Fibroblast of lung (primary cell): Measurements from ENCODE around the gene SLC13A1. TPM values are rescaled to one million over a fixed set of nuclear protein-coding genes. Genes with fewer than 3 reads are reported as not detected.

ENCODE experiments used
- DNase-seq, 2 donors: peaks; one replicate each; pipeline versions ENCODE4 v3.0.0 to v3.0.0-alpha.2; 2010; ENCODE audit warnings: low read depth in 2 of 2
- H2AFZ ChIP-seq: 2 replicates; pipeline ENCODE4 v1.5.1; 2012; ENCODE audit warnings: low read length, control low read depth, inconsistent platforms
- H3K27ac ChIP-seq: 2 replicates; pipeline ENCODE4 v1.5.1; 2011; ENCODE audit warnings: low read length, control low read depth; ENCODE audit not compliant: insufficient read depth
- H3K27me3 ChIP-seq: 2 replicates; pipeline ENCODE4 v1.5.1; 2011; ENCODE audit warnings: mild to moderate bottlenecking, low read length; ENCODE audit not compliant: control insufficient read depth, insufficient read depth
- H3K36me3 ChIP-seq: 2 replicates; pipeline ENCODE4 v1.5.1; 2011; ENCODE audit warnings: low read length; ENCODE audit not compliant: control insufficient read depth, insufficient read depth
- H3K4me1 ChIP-seq: 2 replicates; pipeline ENCODE4 v1.5.1; 2011; ENCODE audit warnings: low read length; ENCODE audit not compliant: control insufficient read depth, insufficient read depth; ENCODE audit errors: extremely low read depth
- H3K4me2 ChIP-seq: 2 replicates; pipeline ENCODE4 v1.5.1; 2011; ENCODE audit warnings: low read length, control low read depth; ENCODE audit not compliant: insufficient read depth; ENCODE audit errors: extremely low read depth
- H3K4me3 ChIP-seq, 4 experiments: fragments of 200-600 bp in 1 of 4; sonication (generic) in 1 of 4; replicated peaks in 1 of 4; 2 replicates each; pipeline ENCODE4 v1.5.1; 2011 to 2016; ENCODE audit warnings: low read length in 4 of 4, low read depth in 3 of 4, mild to moderate bottlenecking in 3 of 4, control low read depth in 2 of 4, inconsistent platforms in 1 of 4, mixed read lengths in 1 of 4; ENCODE audit not compliant: insufficient read depth in 1 of 4; ENCODE audit errors: control extremely low read depth in 1 of 4
- H3K79me2 ChIP-seq: 2 replicates; pipeline ENCODE4 v1.5.1; 2012; ENCODE audit warnings: mild to moderate bottlenecking, low read length, inconsistent platforms; ENCODE audit not compliant: control insufficient read depth, insufficient read depth
- H3K9ac ChIP-seq: 2 replicates; pipeline ENCODE4 v1.5.1; 2011; ENCODE audit warnings: mild to moderate bottlenecking, low read length, control low read depth; ENCODE audit not compliant: insufficient read depth
- H3K9me3 ChIP-seq: 2 replicates; pipeline ENCODE4 v1.5.1; 2012; ENCODE audit warnings: low read depth, low read length; ENCODE audit not compliant: control insufficient read depth, insufficient read depth
- H4K20me1 ChIP-seq: 2 replicates; pipeline ENCODE4 v1.5.1; 2011; ENCODE audit warnings: low read length; ENCODE audit not compliant: control insufficient read depth, insufficient read depth; ENCODE audit errors: extremely low read depth
- EZH2 ChIP-seq: IDR thresholded peaks from 2 replicates; pipeline ENCODE4 v1.5.1; 2012; ENCODE audit warnings: low read length, control low read depth, mild to moderate bottlenecking; ENCODE audit errors: missing control alignments
- polyA plus RNA-seq, 2 donors: library from polyadenylated mRNA; depleted of rRNA in 1 of 2; stranded (reverse) in 1 of 2; unstranded in 1 of 2; fragments of >200 nt; gene quantifications; 2 replicates each; pipeline ENCODE4 v1.2.1, GENCODE V29; 2011 to 2012; ENCODE audit warnings: missing spikeins in 1 of 2
- total RNA-seq: library from RNA; depleted of rRNA; stranded (reverse); fragments of >200 nt; gene quantifications from 2 replicates; pipeline ENCODE4 v1.2.1, GENCODE V29; 2014
- TF ChIP-seq, protein P1 (sequence below), 2 donors: IDR thresholded peaks in 1 of 2; conservative IDR thresholded peaks in 1 of 2; 1 replicate in 1 of 2; 2 replicates in 1 of 2; pipeline ENCODE4 v1.5.1; 2011 to 2012; ENCODE audit warnings: low read length in 2 of 2, control low read depth in 1 of 2, inconsistent platforms in 1 of 2, low read depth in 1 of 2, mild to moderate bottlenecking in 1 of 2

Gene SLC13A1
- total and polyA plus RNA-seq, 2 donors (not counting 1 experiment from before 2014, with no cell fraction given) = not detected

DNA sequence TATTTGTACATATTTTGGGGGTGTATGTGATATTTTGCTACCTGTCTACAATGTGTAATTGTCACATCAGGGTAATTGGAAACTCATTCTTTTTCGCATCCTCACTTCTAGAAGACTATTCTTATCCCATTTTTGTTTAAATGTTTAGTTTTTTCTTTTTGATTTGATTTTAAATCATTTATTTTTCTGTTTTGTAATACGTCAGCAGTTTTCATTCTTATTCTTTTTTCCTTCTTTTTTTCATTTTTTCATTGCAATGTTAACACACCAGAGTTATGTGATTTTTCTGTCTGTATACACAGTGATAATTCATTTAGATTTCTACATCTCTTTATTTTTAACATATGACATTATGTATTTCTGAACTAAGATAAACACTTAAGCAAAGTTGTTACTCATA is 85.5 kb downstream of the SLC13A1 start:
- Histone ChIP-seq H3K4me1 (no peaks in the 10 kb centered on the region), H4K20me1 (no peaks in the 10 kb centered on the region), H3K9ac (no peak overlapping the region), H2AFZ (no peak overlapping the region), H3K36me3 (no peaks in the 10 kb centered on the region), H3K9me3 (no peaks in the 10 kb centered on the region), H3K4me2 (no peak overlapping the region), H3K4me3 (no peak overlapping the region), H3K27ac (no peak overlapping the region), H3K79me2 (no peaks in the 10 kb centered on the region), H3K27me3 (no peaks in the 10 kb centered on the region)
- DNase-seq = peak in 1 of 2 donors; percentile 18
- TF ChIP-seq, protein P1, sequence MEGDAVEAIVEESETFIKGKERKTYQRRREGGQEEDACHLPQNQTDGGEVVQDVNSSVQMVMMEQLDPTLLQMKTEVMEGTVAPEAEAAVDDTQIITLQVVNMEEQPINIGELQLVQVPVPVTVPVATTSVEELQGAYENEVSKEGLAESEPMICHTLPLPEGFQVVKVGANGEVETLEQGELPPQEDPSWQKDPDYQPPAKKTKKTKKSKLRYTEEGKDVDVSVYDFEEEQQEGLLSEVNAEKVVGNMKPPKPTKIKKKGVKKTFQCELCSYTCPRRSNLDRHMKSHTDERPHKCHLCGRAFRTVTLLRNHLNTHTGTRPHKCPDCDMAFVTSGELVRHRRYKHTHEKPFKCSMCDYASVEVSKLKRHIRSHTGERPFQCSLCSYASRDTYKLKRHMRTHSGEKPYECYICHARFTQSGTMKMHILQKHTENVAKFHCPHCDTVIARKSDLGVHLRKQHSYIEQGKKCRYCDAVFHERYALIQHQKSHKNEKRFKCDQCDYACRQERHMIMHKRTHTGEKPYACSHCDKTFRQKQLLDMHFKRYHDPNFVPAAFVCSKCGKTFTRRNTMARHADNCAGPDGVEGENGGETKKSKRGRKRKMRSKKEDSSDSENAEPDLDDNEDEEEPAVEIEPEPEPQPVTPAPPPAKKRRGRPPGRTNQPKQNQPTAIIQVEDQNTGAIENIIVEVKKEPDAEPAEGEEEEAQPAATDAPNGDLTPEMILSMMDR (conservative IDR thresholded peaks at IDR 0.05 in 1 of 2, IDR thresholded peaks at IDR 0.05 in 1 of 2; ENCODE audit: low read depth in 1 of 2, low read length in 2 of 2) = no peak
- TF ChIP-seq EZH2 = no peak

DNA sequence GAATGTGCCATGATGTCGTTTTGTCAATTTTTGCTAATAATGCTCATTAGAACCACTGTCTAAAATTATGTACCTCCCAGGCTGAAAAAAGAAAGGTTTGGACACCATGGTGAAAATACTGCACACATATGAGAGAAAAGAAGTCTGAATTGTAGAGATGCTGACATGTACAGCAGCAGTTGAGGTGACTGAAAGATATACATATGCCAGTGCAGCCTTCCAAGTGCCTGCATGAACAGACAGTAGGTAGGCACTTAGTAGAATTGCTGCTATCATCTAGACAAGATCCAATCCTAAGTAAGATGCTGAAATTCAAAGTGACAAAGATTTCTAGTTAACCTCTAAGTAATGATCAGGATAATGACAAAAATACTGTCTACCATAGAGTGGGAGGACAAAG is 86.9 kb downstream of the SLC13A1 start:
- H3K27ac ChIP-seq = no peak overlapping the region
- H3K4me3 ChIP-seq = no peak overlapping the region
- H3K79me2 ChIP-seq = no peaks in the 10 kb centered on the region
- H3K4me1 ChIP-seq = no peaks in the 10 kb centered on the region
- no peak overlapping the region for H2AFZ ChIP-seq
- no peaks in the 10 kb centered on the region for H3K9me3 ChIP-seq
- no peak overlapping the region for H3K9ac ChIP-seq
- no peak overlapping the region for H3K4me2 ChIP-seq
- no peaks in the 10 kb centered on the region for H3K27me3 ChIP-seq
- no peak for DNase-seq
- no peaks in the 10 kb centered on the region for H3K36me3 ChIP-seq
- no peaks in the 10 kb centered on the region for H4K20me1 ChIP-seq
- TF ChIP-seq, protein P1 (conservative IDR thresholded peaks at IDR 0.05 in 1 of 2, IDR thresholded peaks at IDR 0.05 in 1 of 2; ENCODE audit: low read depth in 1 of 2, low read length in 2 of 2) = no peak
- no peak for TF ChIP-seq EZH2

DNA sequence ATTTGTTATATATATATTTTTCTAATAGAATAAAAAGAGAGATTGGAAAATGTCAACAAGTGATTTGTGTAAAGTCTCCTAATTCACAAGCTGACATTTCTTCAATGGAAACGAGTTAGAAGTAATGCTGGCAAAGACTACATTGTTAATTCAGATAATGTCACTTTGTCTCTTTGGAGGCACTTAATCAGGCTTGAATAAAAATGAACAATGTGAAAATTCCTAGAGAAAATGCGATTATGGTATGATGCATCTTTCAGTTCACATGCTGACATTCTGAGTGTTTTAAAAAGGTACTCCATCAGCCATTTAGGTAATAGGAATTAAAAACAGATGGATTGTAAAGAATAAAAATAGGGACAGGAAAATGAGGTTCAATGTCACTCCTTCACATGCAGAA is 100.1 kb downstream of the SLC13A1 start:
- Histone ChIP-seq H3K4me2 (no peak overlapping the region), H2AFZ (no peak overlapping the region), H3K27me3 (no peaks in the 10 kb centered on the region), H3K36me3 (no peaks in the 10 kb centered on the region), H3K9me3 (no peaks in the 10 kb centered on the region), H4K20me1 (no peaks in the 10 kb centered on the region), H3K4me3 (no peak overlapping the region), H3K9ac (no peak overlapping the region), H3K4me1 (no peaks in the 10 kb centered on the region), H3K27ac (no peak overlapping the region), H3K79me2 (no peaks in the 10 kb centered on the region)
- TF ChIP-seq EZH2 = no peak
- TF ChIP-seq, protein P1 (conservative IDR thresholded peaks at IDR 0.05 in 1 of 2, IDR thresholded peaks at IDR 0.05 in 1 of 2; ENCODE audit: low read depth in 1 of 2, low read length in 2 of 2) = no peak
- no peak for DNase-seq
